Upper lobe of left lung (tissue), 6 donors: ENCODE results near the gene MBNL2. TPM values are rescaled to one million over a fixed set of nuclear protein-coding genes. Genes with fewer than 3 reads are reported as not detected.
A peak's percentile ranks its signal among the peaks of the same experiment; 100 is the strongest.

Source experiments
- ATAC-seq, 2 donors: fragments of 200-7000 bp; cut with Tn5 transposase; one replicate each; pipeline ENCODE4 v1.9.1; 2022; ENCODE audit warnings: mild to moderate bottlenecking in 2 of 2, moderate library complexity in 2 of 2; ENCODE audit not compliant: low FRiP score in 2 of 2
- DNase-seq, 2 donors: peaks; one replicate each; pipeline ENCODE4 v3.0.0-alpha.2; 2019 to 2020
- H3K27ac ChIP-seq, 4 donors: fragments of 200-600 bp; sonication (generic); one replicate each; pipeline ENCODE4 v1.5.1; 2016 to 2019
- H3K27me3 ChIP-seq, 4 donors: fragments of 200-600 bp; sonication (generic); one replicate each; pipeline ENCODE4 v1.5.1; 2017 to 2019
- H3K36me3 ChIP-seq, 4 donors: fragments of 200-600 bp; sonication (generic); one replicate each; pipeline ENCODE4 v1.5.1; 2016 to 2019
- H3K4me1 ChIP-seq, 4 donors: fragments of 200-600 bp; sonication (generic); one replicate each; pipeline ENCODE4 v1.5.1; 2018 to 2019
- H3K4me3 ChIP-seq, 4 donors: fragments of 200-600 bp; sonication (generic); one replicate each; pipeline ENCODE4 v1.5.1; 2017 to 2019; ENCODE audit warnings: mild to moderate bottlenecking in 2 of 4, moderate library complexity in 1 of 4
- H3K9me3 ChIP-seq, 4 donors: fragments of 200-600 bp; sonication (generic); one replicate each; pipeline ENCODE4 v1.5.1; 2018 to 2019
- CTCF ChIP-seq, 6 experiments: fragments of 450-650 bp in 4 of 6; fragments of 200-600 bp in 2 of 6; sonication (generic) in 2 of 6; IDR thresholded peaks; one replicate each; pipeline ENCODE4 v1.5.1; 2016 to 2019; ENCODE audit warnings: antibody characterized with exemption in 6 of 6
- EP300 ChIP-seq, 4 donors: sonication (generic); formaldehyde crosslinking; IDR thresholded peaks; one replicate each; pipeline ENCODE4 v1.5.1; 2017; ENCODE audit warnings: antibody characterized with exemption in 4 of 4, control low read depth in 2 of 4
- POLR2A ChIP-seq, 4 donors: fragments of 450-650 bp; IDR thresholded peaks; one replicate each; pipeline ENCODE4 v1.5.1; 2016 to 2017; ENCODE audit warnings: antibody characterized with exemption in 4 of 4, mild to moderate bottlenecking in 2 of 4
- POLR2AphosphoS5 ChIP-seq, 2 donors: sonication (generic); formaldehyde crosslinking; IDR thresholded peaks; one replicate each; pipeline ENCODE4 v1.5.1; 2017; ENCODE audit warnings: antibody characterized with exemption in 2 of 2
- WGBS, 2 donors: methylation state at CpG; one replicate each; pipeline ENCODE4 v1.1.5; 2017 to 2018; 5-methylcytosine and 5-hydroxymethylcytosine counted together
- total RNA-seq, 6 donors: library from RNA; depleted of rRNA in 4 of 6; stranded (reverse); fragments of >200 nt in 4 of 6; gene quantifications; one replicate each; pipeline versions ENCODE4 v1.1.0 to v1.2.1, GENCODE V29; 2016 to 2021
- donor health status: DM: no; HTN: no; CAD: no; lungs with moderate emphysema.
- donor health status: DM: no; HTN: yes; CAD: no; lungs with severe emphysema.

MBNL2 gene
- total RNA-seq, 6 donors from 2014 or later: 40.9 to 78.4 (median 51.3) TPM

- no peak overlapping the region for H3K27ac ChIP-seq
- no peaks in the 10 kb centered on the region for H3K27me3 ChIP-seq
- no peak for DNase-seq
- TF ChIP-seq CTCF (IDR thresholded peaks at IDR 0.05): no peak
- TF ChIP-seq POLR2A (IDR thresholded peaks at IDR 0.05): no peak
- no peak for TF ChIP-seq EP300 (IDR thresholded peaks at IDR 0.05)
- TF ChIP-seq POLR2AphosphoS5 (IDR thresholded peaks at IDR 0.05): no peak
- 35 to 38% methylated on average over 3 of the region's 3 CpGs for WGBS, 2 donors
- ATAC-seq: no peak
- H3K9me3 ChIP-seq: no peaks in the 10 kb centered on the region
- peaks cover 15 to 37% (median 25%) of the 10 kb centered on the region in 4 donors for H3K4me1 ChIP-seq
- no peaks in the 10 kb centered on the region for H3K36me3 ChIP-seq
- H3K4me3 ChIP-seq: peak overlapping the region in 3 of 4 donors; percentile 82 to 92 (median 83)
Observed at GRCh38 chr13:97435323-97435722, 213.2 kb downstream of the MBNL2 start.

- DNase-seq: no peak
- H3K4me3 ChIP-seq: peak overlapping the region in 3 of 4 donors; percentile 10 to 92 (median 82)
- TF ChIP-seq POLR2A (IDR thresholded peaks at IDR 0.05) (no peak), EP300 (IDR thresholded peaks at IDR 0.05) (no peak), POLR2AphosphoS5 (IDR thresholded peaks at IDR 0.05) (no peak), CTCF (IDR thresholded peaks at IDR 0.05) (no peak)
- no peak overlapping the region for H3K27ac ChIP-seq
- H3K27me3 ChIP-seq: no peaks in the 10 kb centered on the region
- H3K4me1 ChIP-seq: peaks cover 15 to 37% (median 26%) of the 10 kb centered on the region in 4 donors
- no peaks in the 10 kb centered on the region for H3K36me3 ChIP-seq
- WGBS, 2 donors: 26 to 33% methylated on average over 5 of the region's 5 CpGs
- no peak for ATAC-seq
- no peaks in the 10 kb centered on the region for H3K9me3 ChIP-seq
Observed at GRCh38 chr13:97435794-97436193, 213.7 kb downstream of the MBNL2 start.

GRCh38 chr13:97436845-97437244 is 214.7 kb downstream of the MBNL2 start:
- no peak for ATAC-seq
- WGBS, 2 donors: 87 to 88% methylated on average over 2 of the region's 2 CpGs
- H3K4me3 ChIP-seq: peak overlapping the region in 2 of 4 donors; percentile 82 to 92

GRCh38 chr13:97437729-97438128 is 215.6 kb downstream of the MBNL2 start:
- Histone ChIP-seq H3K27ac (no peak overlapping the region), H3K9me3 (no peaks in the 10 kb centered on the region), H3K36me3 (no peaks in the 10 kb centered on the region), H3K4me1 (peaks cover 15 to 29% (median 22%) of the 10 kb centered on the region in 4 donors), H3K4me3 (no peak overlapping the region), H3K27me3 (no peaks in the 10 kb centered on the region)
- TF ChIP-seq POLR2A (IDR thresholded peaks at IDR 0.05) (no peak), CTCF (IDR thresholded peaks at IDR 0.05) (no peak), POLR2AphosphoS5 (IDR thresholded peaks at IDR 0.05) (no peak), EP300 (IDR thresholded peaks at IDR 0.05) (no peak)
- DNase-seq: no peak
- ATAC-seq: no peak
- WGBS, 2 donors: 67 to 74% methylated on average over 2 of the region's 2 CpGs

More at GRCh38 chr13:97436845-97437244, 214.7 kb downstream of the MBNL2 start:
- Histone ChIP-seq H3K4me1 (peaks cover 15 to 36% (median 26%) of the 10 kb centered on the region in 4 donors), H3K27me3 (no peaks in the 10 kb centered on the region), H3K9me3 (no peaks in the 10 kb centered on the region), H3K36me3 (no peaks in the 10 kb centered on the region), H3K27ac (no peak overlapping the region)
- DNase-seq: no peak
- TF ChIP-seq POLR2AphosphoS5 (IDR thresholded peaks at IDR 0.05) (no peak), CTCF (IDR thresholded peaks at IDR 0.05) (no peak), EP300 (IDR thresholded peaks at IDR 0.05) (no peak), POLR2A (IDR thresholded peaks at IDR 0.05) (no peak)
